GM18526 (cell line): ENCODE measurements around the gene NEIL1.

Experiments used
- POLR2A ChIP-seq: IDR thresholded peaks from 3 replicates; pipeline ENCODE4 v1.6.1; 2011; ENCODE audit not compliant: insufficient read length; ENCODE audit errors: extremely low read depth

NEIL1 gene

GRCh38 chr15:75357976-75358673 lies 11.3 kb downstream of the NEIL1 start:
- TF ChIP-seq POLR2A = no peak

- no peak for TF ChIP-seq POLR2A
Measured at GRCh38 chr15:75358771-75359536, 12.1 kb downstream of the NEIL1 start.

- no peak for TF ChIP-seq POLR2A
Measured at GRCh38 chr15:75359537-75360250, 12.9 kb downstream of the NEIL1 start.

- no peak for TF ChIP-seq POLR2A
Measured at GRCh38 chr15:75360391-75360790, 13.6 kb downstream of the NEIL1 start.

- TF ChIP-seq POLR2A = no peak
Measured at GRCh38 chr15:75360856-75361255, 14.0 kb downstream of the NEIL1 start.

- TF ChIP-seq POLR2A = no peak
Measured at GRCh38 chr15:75361361-75361988, 14.6 kb downstream of the NEIL1 start.

GRCh38 chr15:75361989-75362641 lies 15.3 kb downstream of the NEIL1 start:
- TF ChIP-seq POLR2A = no peak

GRCh38 chr15:75362642-75363249 lies 15.9 kb downstream of the NEIL1 start:
- no peak for TF ChIP-seq POLR2A

GRCh38 chr15:75363786-75364185 lies 16.9 kb downstream of the NEIL1 start:
- TF ChIP-seq POLR2A = no peak

GRCh38 chr15:75364881-75365280 lies 18.0 kb downstream of the NEIL1 start:
- TF ChIP-seq POLR2A = no peak

- no peak for TF ChIP-seq POLR2A
Measured at GRCh38 chr15:75366163-75366562, 19.3 kb downstream of the NEIL1 start.

GRCh38 chr15:75367006-75367405 lies 20.2 kb downstream of the NEIL1 start:
- no peak for TF ChIP-seq POLR2A

- no peak for TF ChIP-seq POLR2A
Measured at GRCh38 chr15:75367406-75367912, 20.6 kb downstream of the NEIL1 start.

GRCh38 chr15:75367913-75368688 lies 21.3 kb downstream of the NEIL1 start, which contains the start of gene MAN2C1:
Gene MAN2C1, minus strand, starts transcription at chr15:75368607. Its CDS starts 24 bp downstream, at chr15:75368583.
- peak; percentile 92 for TF ChIP-seq POLR2A

- TF ChIP-seq POLR2A = no peak
Measured at GRCh38 chr15:75368689-75369239, 21.9 kb downstream of the NEIL1 start.
